HCT116 (cell line): ENCODE measurements around the gene NAA16.

Experiments used
- CBX3 ChIP-seq: IDR thresholded peaks from 2 replicates; pipeline ENCODE4 v1.6.1; 2012; ENCODE audit warnings: low read depth
- CEBPB ChIP-seq: IDR thresholded peaks from 2 replicates; pipeline ENCODE4 v1.6.1; 2012; ENCODE audit warnings: low read depth
- CTCF ChIP-seq, 3 experiments: fragments of 200-600 bp in 1 of 3; sonication (generic) in 1 of 3; IDR thresholded peaks in 2 of 3; conservative IDR thresholded peaks in 1 of 3; 2 replicates each; pipeline ENCODE4 v1.5.1; 2012 to 2017; ENCODE audit warnings: low read depth in 2 of 3, low read length in 2 of 3, antibody characterized with exemption in 1 of 3, borderline replicate concordance in 1 of 3, control low read depth in 1 of 3, mild to moderate bottlenecking in 1 of 3, mixed read lengths in 1 of 3, mixed run types in 1 of 3, moderate library complexity in 1 of 3; ENCODE audit not compliant: insufficient read depth in 1 of 3
- EZH2 ChIP-seq: fragments of 200-600 bp; sonication (generic); IDR thresholded peaks from 2 replicates; pipeline ENCODE4 v1.6.1; 2017; ENCODE audit warnings: antibody characterized with exemption, mixed run types
- EZH2phosphoT487 ChIP-seq: fragments of 200-600 bp; IDR thresholded peaks from 2 replicates; pipeline ENCODE4 v1.6.1; 2018; ENCODE audit warnings: antibody characterized with exemption, borderline replicate concordance
- MAX ChIP-seq: IDR thresholded peaks from 2 replicates; pipeline ENCODE4 v1.6.1; 2012
- POLR2A ChIP-seq: IDR thresholded peaks from 2 replicates; pipeline ENCODE4 v1.7.0; 2011; ENCODE audit warnings: borderline replicate concordance; ENCODE audit not compliant: insufficient read depth, insufficient read length; ENCODE audit errors: extremely low read depth
- POLR2AphosphoS5 ChIP-seq: IDR thresholded peaks from 2 replicates; pipeline ENCODE4 v1.6.1; 2011; ENCODE audit warnings: mild to moderate bottlenecking, low read depth, low read length, moderate library complexity
- SIN3A ChIP-seq: IDR thresholded peaks from 2 replicates; pipeline ENCODE4 v1.6.1; 2012; ENCODE audit warnings: low read depth
- SP1 ChIP-seq: IDR thresholded peaks from 2 replicates; pipeline ENCODE4 v1.6.1; 2012; ENCODE audit warnings: low read depth
- YY1 ChIP-seq: IDR thresholded peaks from 2 replicates; pipeline ENCODE4 v1.6.1; 2011; ENCODE audit warnings: low read length, low read depth, moderate library complexity, mild to moderate bottlenecking; ENCODE audit not compliant: insufficient replicate concordance; ENCODE audit errors: extremely low read depth
- ZFX ChIP-seq: fragments of 450-650 bp; IDR thresholded peaks from 2 replicates; pipeline ENCODE4 v1.6.1; 2017
- ZNF274 ChIP-seq: fragments of 200-500 bp; sonication (Bioruptor generic); IDR thresholded peaks from 2 replicates; pipeline ENCODE4 v1.6.1; 2014; ENCODE audit warnings: mild to moderate bottlenecking, low read depth, low read length, inconsistent platforms

GRCh38 chr13:41268764-41269163, 42.3 kb upstream of the NAA16 start:
- TF ChIP-seq CTCF (IDR thresholded peaks at IDR 0.05 in 2 of 3, conservative IDR thresholded peaks at IDR 0.05 in 1 of 3; ENCODE audit: borderline replicate concordance in 1 of 3, insufficient read depth in 1 of 3, low read depth in 2 of 3, low read length in 2 of 3) (no peak), SP1 (no peak), MAX (no peak), POLR2A (no peak), SIN3A (no peak), CBX3 (peak; percentile 32; the same call in 1 of the 2 replicates), ZNF274 (no peak), CEBPB (no peak), ZFX (no peak), EZH2phosphoT487 (no peak), YY1 (no peak), POLR2AphosphoS5 (no peak), EZH2 (no peak)
